Liver (tissue), 9 donors: ENCODE measurements around the gene RFLNA. TPM values are rescaled to one million over a fixed set of nuclear protein-coding genes. Genes with fewer than 3 reads are reported as not detected.

ENCODE experiments used
- DNase-seq: peaks from one replicate; pipeline ENCODE4 v3.0.0-alpha.2; 2017; ENCODE audit warnings: low spot score
- H3K27ac ChIP-seq, 2 donors: one replicate each; pipeline ENCODE4 v1.7.0; 2013; ENCODE audit warnings: inconsistent platforms in 2 of 2, low read length in 2 of 2, control low read depth in 1 of 2, low read depth in 1 of 2, mild to moderate bottlenecking in 1 of 2
- H3K27me3 ChIP-seq, 4 donors: one replicate each; pipeline versions ENCODE4 v1.6.1 to v1.7.0; 2013; ENCODE audit warnings: low read length in 3 of 4, inconsistent platforms in 1 of 4, mild to moderate bottlenecking in 1 of 4, moderate library complexity in 1 of 4; ENCODE audit not compliant: control insufficient read depth in 4 of 4, insufficient read depth in 4 of 4
- H3K36me3 ChIP-seq, 4 donors: one replicate each; pipeline versions ENCODE4 v1.6.1 to v1.7.0; 2013; ENCODE audit warnings: low read length in 3 of 4, mild to moderate bottlenecking in 3 of 4, low read depth in 1 of 4, moderate library complexity in 1 of 4; ENCODE audit not compliant: control insufficient read depth in 4 of 4, insufficient read depth in 3 of 4
- H3K4me1 ChIP-seq, 4 donors: one replicate each; pipeline versions ENCODE4 v1.6.1 to v1.7.0; 2013; ENCODE audit warnings: low read length in 3 of 4, mild to moderate bottlenecking in 3 of 4, moderate library complexity in 1 of 4; ENCODE audit not compliant: control insufficient read depth in 4 of 4, insufficient read depth in 4 of 4
- H3K4me3 ChIP-seq, 3 donors: one replicate each; pipeline versions ENCODE4 v1.6.1 to v1.7.0; 2013; ENCODE audit warnings: low read length in 3 of 3, control low read depth in 1 of 3, low read depth in 1 of 3, mild to moderate bottlenecking in 1 of 3
- H3K9ac ChIP-seq, 2 donors: one replicate each; pipeline ENCODE4 v1.7.0; 2013; ENCODE audit warnings: low read length in 2 of 2, mild to moderate bottlenecking in 2 of 2, moderate library complexity in 2 of 2, control low read depth in 1 of 2, low read depth in 1 of 2
- H3K9me3 ChIP-seq, 4 donors: one replicate each; pipeline versions ENCODE4 v1.6.1 to v1.7.0; 2013; ENCODE audit warnings: low read length in 3 of 4; ENCODE audit not compliant: control insufficient read depth in 4 of 4
- EGR1 ChIP-seq, 2 donors: IDR thresholded peaks; 2 replicates each; pipeline ENCODE4 v1.6.1; 2016 to 2018; ENCODE audit warnings: antibody characterized with exemption in 2 of 2, low read depth in 2 of 2
- FOXA1 ChIP-seq: IDR thresholded peaks from 2 replicates; pipeline ENCODE4 v1.6.1; 2016; ENCODE audit warnings: antibody characterized with exemption
- FOXA2 ChIP-seq: IDR thresholded peaks from 2 replicates; pipeline ENCODE4 v1.6.1; 2016; ENCODE audit warnings: antibody characterized with exemption
- GABPA ChIP-seq, 2 donors: IDR thresholded peaks in 1 of 2; conservative IDR thresholded peaks in 1 of 2; 2 replicates each; pipeline ENCODE4 v1.6.1; 2016; ENCODE audit warnings: antibody characterized with exemption in 2 of 2, mild to moderate bottlenecking in 1 of 2, moderate library complexity in 1 of 2
- HNF4A ChIP-seq, 2 donors: conservative IDR thresholded peaks; 2 replicates each; pipeline ENCODE4 v1.6.1; 2016; ENCODE audit warnings: antibody characterized with exemption in 2 of 2, mild to moderate bottlenecking in 2 of 2
- JUND ChIP-seq, 2 donors: IDR thresholded peaks; 2 replicates each; pipeline ENCODE4 v1.6.1; 2016; ENCODE audit warnings: antibody characterized with exemption in 2 of 2
- NR2F2 ChIP-seq: IDR thresholded peaks from 2 replicates; pipeline ENCODE4 v1.6.1; 2016; ENCODE audit warnings: antibody characterized with exemption
- RAD21 ChIP-seq, 2 donors: IDR thresholded peaks; 2 replicates each; pipeline ENCODE4 v1.6.1; 2016; ENCODE audit warnings: antibody characterized with exemption in 2 of 2, mild to moderate bottlenecking in 2 of 2
- RXRA ChIP-seq, 2 donors: IDR thresholded peaks; 2 replicates each; pipeline ENCODE4 v1.6.1; 2017 to 2018; ENCODE audit warnings: antibody characterized with exemption in 2 of 2, mild to moderate bottlenecking in 1 of 2
- SP1 ChIP-seq: IDR thresholded peaks from 2 replicates; pipeline ENCODE4 v1.6.1; 2018; ENCODE audit warnings: antibody characterized with exemption, mild to moderate bottlenecking
- TAF1 ChIP-seq: conservative IDR thresholded peaks from 2 replicates; pipeline ENCODE4 v1.6.1; 2016; ENCODE audit warnings: antibody characterized with exemption, mild to moderate bottlenecking
- YY1 ChIP-seq: IDR thresholded peaks from 2 replicates; pipeline ENCODE4 v1.6.1; 2016; ENCODE audit warnings: antibody characterized with exemption, mild to moderate bottlenecking
- WGBS: extraction: QIAGEN DNeasy Blood & Tissue Kit; methylation state at CpG from one replicate; pipeline ENCODE4 v1.1.7; 2013; 5-methylcytosine and 5-hydroxymethylcytosine counted together
- polyA plus RNA-seq, 2 donors: library from polyadenylated mRNA; stranded (reverse) in 1 of 2; unstranded in 1 of 2; fragments of 200-250 nt in 1 of 2; fragments of >200 nt in 1 of 2; fragmentation: Nextera tagmentation in 1 of 2; extraction: Ambion mirVana in 1 of 2; gene quantifications; one replicate each; pipeline versions ENCODE4 v1.2.1 to v1.2.3, GENCODE V29; 2013 to 2015
- total RNA-seq, 2 donors: library from RNA; depleted of rRNA; stranded (reverse); fragments of >200 nt; gene quantifications; one replicate each; pipeline ENCODE4 v1.2.3, GENCODE V29; 2014
- TF ChIP-seq, protein P1 (sequence below): IDR thresholded peaks from 2 replicates; pipeline ENCODE4 v1.6.1; 2016; ENCODE audit warnings: antibody characterized with exemption
- TF ChIP-seq, protein P2 (sequence below): IDR thresholded peaks from 2 replicates; pipeline ENCODE4 v1.6.1; 2016; ENCODE audit warnings: antibody characterized with exemption
- TF ChIP-seq, protein P3 (sequence below): IDR thresholded peaks from 2 replicates; pipeline ENCODE4 v1.6.1; 2016; ENCODE audit warnings: antibody characterized with exemption
- TF ChIP-seq, protein P4 (sequence below): fragments of 150-350 bp; IDR thresholded peaks from 2 replicates; pipeline ENCODE4 v1.5.1; 2017; ENCODE audit warnings: improper control_type of control experiment, low read depth, low read length; ENCODE audit not compliant: missing input control
- TF ChIP-seq, protein P5 (sequence below): IDR thresholded peaks from 2 replicates; pipeline ENCODE4 v1.6.1; 2016; ENCODE audit warnings: antibody characterized with exemption, mild to moderate bottlenecking
- donor health status: healthy.
- donor health status: healthy.
- donor health status: healthy.
- donor health status: healthy.
- donor health status: healthy.

RFLNA gene
- total and polyA plus RNA-seq, 4 donors = 0.05 TPM; not detected in 2

DNA sequence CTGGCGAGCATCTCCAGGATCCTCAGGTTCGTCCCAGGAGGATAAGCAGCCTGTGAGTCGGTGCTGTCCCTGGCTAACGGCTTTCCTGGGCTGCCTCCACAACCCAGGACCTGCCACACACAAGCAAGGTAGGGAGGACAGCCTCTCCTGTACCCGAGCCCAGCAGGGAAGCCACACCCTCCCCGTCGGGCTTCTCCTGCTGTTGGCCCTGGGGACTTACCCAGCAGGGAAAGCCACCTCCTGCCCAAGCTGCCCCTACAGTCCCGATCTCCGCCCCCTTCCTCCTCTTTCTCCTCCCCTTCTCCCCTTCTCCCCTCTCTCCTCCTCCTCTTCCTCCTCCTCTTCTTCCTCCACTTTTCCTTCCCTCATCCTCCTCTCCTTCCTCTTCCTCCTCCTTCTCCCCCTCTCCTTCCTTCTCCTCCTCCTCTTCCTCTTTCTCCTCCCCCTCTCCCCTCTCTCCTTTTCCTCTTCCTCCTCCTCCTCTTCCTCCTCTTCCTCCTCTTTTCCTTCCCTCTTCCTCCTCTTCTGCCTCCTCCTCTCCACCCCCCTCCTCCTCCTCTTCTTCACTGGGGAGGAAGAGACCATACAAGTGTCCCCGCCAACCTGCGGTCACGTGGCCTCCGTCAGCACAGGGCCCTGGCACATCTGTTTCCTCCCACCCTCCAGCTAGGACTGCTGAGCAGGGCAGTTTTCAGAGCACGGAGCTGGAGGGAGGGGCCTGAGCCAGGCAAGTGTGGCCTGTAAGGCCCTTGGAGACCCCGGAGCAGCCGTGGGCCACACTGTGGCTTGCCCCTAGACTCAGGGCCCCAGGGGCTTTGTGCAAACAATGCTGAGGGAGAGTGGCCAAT is 17.3 kb upstream of the RFLNA start:
- no peak for DNase-seq
- Histone ChIP-seq H3K27me3 (peaks cover 0 to 6% (median 2%) of the 10 kb centered on the region in 4 donors), H3K9me3 (peaks cover 0 to 3% (median 0%) of the 10 kb centered on the region in 4 donors), H3K9ac (no peak overlapping the region), H3K36me3 (no peaks in the 10 kb centered on the region), H3K4me3 (no peak overlapping the region), H3K27ac (no peak overlapping the region), H3K4me1 (no peaks in the 10 kb centered on the region)
- 49% methylated on average over 16 of the region's 16 CpGs for WGBS
- TF ChIP-seq JUND (IDR thresholded peaks at IDR 0.05) (no peak), NR2F2 (no peak), TAF1 (no peak), RAD21 (IDR thresholded peaks at IDR 0.05) (no peak), FOXA2 (no peak), GABPA (IDR thresholded peaks at IDR 0.05 in 1 of 2, conservative IDR thresholded peaks at IDR 0.05 in 1 of 2) (no peak), SP1 (no peak), YY1 (no peak), HNF4A (conservative IDR thresholded peaks at IDR 0.05) (no peak), EGR1 (IDR thresholded peaks at IDR 0.05; ENCODE audit: low read depth in 2 of 2) (no peak), RXRA (IDR thresholded peaks at IDR 0.05) (no peak), FOXA1 (no peak)
- TF ChIP-seq, protein P1, sequence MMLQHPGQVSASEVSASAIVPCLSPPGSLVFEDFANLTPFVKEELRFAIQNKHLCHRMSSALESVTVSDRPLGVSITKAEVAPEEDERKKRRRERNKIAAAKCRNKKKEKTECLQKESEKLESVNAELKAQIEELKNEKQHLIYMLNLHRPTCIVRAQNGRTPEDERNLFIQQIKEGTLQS = no peak
- TF ChIP-seq, protein P2, sequence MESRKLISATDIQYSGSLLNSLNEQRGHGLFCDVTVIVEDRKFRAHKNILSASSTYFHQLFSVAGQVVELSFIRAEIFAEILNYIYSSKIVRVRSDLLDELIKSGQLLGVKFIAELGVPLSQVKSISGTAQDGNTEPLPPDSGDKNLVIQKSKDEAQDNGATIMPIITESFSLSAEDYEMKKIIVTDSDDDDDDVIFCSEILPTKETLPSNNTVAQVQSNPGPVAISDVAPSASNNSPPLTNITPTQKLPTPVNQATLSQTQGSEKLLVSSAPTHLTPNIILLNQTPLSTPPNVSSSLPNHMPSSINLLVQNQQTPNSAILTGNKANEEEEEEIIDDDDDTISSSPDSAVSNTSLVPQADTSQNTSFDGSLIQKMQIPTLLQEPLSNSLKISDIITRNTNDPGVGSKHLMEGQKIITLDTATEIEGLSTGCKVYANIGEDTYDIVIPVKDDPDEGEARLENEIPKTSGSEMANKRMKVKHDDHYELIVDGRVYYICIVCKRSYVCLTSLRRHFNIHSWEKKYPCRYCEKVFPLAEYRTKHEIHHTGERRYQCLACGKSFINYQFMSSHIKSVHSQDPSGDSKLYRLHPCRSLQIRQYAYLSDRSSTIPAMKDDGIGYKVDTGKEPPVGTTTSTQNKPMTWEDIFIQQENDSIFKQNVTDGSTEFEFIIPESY = no peak
- TF ChIP-seq, protein P3, sequence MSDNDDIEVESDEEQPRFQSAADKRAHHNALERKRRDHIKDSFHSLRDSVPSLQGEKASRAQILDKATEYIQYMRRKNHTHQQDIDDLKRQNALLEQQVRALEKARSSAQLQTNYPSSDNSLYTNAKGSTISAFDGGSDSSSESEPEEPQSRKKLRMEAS = no peak
- TF ChIP-seq, protein P4, sequence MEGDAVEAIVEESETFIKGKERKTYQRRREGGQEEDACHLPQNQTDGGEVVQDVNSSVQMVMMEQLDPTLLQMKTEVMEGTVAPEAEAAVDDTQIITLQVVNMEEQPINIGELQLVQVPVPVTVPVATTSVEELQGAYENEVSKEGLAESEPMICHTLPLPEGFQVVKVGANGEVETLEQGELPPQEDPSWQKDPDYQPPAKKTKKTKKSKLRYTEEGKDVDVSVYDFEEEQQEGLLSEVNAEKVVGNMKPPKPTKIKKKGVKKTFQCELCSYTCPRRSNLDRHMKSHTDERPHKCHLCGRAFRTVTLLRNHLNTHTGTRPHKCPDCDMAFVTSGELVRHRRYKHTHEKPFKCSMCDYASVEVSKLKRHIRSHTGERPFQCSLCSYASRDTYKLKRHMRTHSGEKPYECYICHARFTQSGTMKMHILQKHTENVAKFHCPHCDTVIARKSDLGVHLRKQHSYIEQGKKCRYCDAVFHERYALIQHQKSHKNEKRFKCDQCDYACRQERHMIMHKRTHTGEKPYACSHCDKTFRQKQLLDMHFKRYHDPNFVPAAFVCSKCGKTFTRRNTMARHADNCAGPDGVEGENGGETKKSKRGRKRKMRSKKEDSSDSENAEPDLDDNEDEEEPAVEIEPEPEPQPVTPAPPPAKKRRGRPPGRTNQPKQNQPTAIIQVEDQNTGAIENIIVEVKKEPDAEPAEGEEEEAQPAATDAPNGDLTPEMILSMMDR = no peak
- TF ChIP-seq, protein P5, sequence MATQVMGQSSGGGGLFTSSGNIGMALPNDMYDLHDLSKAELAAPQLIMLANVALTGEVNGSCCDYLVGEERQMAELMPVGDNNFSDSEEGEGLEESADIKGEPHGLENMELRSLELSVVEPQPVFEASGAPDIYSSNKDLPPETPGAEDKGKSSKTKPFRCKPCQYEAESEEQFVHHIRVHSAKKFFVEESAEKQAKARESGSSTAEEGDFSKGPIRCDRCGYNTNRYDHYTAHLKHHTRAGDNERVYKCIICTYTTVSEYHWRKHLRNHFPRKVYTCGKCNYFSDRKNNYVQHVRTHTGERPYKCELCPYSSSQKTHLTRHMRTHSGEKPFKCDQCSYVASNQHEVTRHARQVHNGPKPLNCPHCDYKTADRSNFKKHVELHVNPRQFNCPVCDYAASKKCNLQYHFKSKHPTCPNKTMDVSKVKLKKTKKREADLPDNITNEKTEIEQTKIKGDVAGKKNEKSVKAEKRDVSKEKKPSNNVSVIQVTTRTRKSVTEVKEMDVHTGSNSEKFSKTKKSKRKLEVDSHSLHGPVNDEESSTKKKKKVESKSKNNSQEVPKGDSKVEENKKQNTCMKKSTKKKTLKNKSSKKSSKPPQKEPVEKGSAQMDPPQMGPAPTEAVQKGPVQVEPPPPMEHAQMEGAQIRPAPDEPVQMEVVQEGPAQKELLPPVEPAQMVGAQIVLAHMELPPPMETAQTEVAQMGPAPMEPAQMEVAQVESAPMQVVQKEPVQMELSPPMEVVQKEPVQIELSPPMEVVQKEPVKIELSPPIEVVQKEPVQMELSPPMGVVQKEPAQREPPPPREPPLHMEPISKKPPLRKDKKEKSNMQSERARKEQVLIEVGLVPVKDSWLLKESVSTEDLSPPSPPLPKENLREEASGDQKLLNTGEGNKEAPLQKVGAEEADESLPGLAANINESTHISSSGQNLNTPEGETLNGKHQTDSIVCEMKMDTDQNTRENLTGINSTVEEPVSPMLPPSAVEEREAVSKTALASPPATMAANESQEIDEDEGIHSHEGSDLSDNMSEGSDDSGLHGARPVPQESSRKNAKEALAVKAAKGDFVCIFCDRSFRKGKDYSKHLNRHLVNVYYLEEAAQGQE = no peak
